GM18861 (cell line): ENCODE data around the gene RXFP1.
A peak's percentile ranks its signal among the peaks of the same experiment; 100 is the strongest.
"Not testable (repeated sequence)": the region's sequence is repeated elsewhere in the genome, so short reads cannot be mapped to it uniquely, and the experiment has no call there.

Experiments
- ATAC-seq: cut with Tn5 transposase; IDR thresholded peaks from one replicate; pipeline ENCODE4 v1.9.1; 2021; ENCODE audit not compliant: unreplicated experiment

RXFP1 gene

DNA sequence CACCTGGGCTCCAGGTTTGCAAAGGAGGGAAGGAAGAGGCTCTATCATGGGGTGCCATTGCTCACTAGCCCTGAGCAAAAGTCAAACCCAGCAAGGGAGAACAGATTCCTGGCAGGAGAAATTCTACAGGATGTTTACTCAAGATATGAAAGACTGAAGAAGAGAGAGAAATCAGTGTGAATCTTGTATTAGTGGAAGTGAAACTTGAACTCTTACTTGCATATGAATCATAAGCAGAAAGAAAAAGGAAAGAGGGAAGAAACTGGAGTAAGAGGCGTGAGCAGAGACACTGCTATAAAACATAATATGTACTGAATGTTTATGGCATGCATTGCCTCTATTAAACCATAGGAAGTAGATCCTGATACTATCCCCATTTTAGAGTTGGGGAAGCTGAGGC, 89.1 kb downstream of the RXFP1 start:
- ATAC-seq, result peak; percentile 84

- no peak for ATAC-seq
Measured at GRCh38 chr4:158613046-158613445, 91.4 kb downstream of the RXFP1 start.

DNA sequence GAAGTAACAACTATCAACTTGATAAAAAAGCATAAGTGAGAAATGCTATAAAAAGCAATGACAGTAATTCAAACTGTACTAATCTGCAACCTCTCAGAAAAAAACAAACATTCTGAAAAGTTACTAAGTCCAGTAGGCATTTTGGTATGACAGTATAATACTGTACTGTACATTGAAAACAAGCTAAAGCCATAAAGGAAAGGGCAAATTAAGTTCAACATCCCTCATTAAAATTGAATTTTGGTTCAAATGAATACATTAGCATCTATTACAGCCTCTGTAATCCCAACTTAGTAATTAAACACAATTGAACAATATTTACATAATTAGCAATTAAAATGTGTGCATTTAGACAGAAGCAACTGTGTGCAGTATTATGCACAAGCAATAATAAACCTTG, 96.3 kb downstream of the RXFP1 start:
- ATAC-seq, result no peak

DNA sequence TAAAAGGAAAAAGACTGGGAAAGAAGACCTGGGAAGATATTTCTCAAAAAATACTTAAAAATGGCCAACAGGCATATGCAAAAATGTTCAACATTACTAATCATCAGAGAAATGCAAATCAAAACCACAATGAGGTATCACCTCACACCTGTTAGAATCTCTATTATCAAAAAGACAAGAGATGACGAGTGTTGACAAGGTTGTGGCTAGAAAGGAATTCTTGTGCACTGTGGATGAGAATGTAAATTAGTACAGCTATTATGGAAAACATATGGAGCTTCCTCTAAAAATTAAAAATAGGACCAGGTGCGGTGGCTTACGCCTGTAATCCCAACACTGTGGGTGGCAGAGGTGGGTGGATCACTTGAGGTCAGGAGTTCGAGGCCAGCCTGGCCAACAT, 100.0 kb downstream of the RXFP1 start:
- ATAC-seq, result no peak

DNA sequence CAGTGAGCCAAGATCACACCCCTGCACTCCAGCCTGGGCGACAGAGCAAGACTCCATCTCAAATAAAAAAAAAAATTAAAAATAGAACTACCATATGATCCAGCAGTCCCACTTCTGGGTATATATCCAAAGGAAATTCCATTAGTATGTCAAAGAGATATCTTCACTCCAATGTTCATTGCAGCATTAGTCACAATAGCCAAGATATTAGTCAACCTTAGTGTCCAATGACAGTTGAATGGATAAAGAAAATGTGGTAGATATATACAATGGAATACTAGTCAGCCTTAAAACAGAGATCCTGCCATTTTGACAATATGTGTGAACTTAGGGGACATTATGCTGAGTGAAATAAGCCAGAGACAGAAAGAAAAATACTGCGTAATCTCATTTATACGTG, 100.6 kb downstream of the RXFP1 start:
- no peak for ATAC-seq

GRCh38 chr4:158624889-158625478, 103.3 kb downstream of the RXFP1 start:
- peak; percentile 96 for ATAC-seq

GRCh38 chr4:158625544-158625943, 103.9 kb downstream of the RXFP1 start:
- ATAC-seq, result no peak

DNA sequence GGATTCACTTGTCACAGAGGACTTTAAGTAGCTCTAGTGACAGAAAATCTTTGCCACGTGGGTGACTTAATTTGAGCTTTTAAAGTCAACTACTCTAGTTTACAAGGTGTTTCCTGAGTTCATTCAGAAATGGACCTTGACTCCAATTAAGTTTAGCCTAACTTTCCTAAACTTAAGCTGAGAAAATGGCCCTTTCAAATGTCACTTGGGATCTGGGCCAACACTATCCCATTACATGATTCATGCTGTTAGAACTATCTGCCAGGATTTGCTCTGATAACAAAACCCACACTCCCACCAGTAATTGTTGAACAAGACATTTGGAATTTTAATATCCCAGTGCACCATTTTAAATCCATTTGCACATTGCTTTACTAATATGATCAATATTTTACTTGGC, 109.2 kb downstream of the RXFP1 start:
- no peak for ATAC-seq

GRCh38 chr4:158636619-158637018, 114.9 kb downstream of the RXFP1 start:
- no peak for ATAC-seq

GRCh38 chr4:158644356-158644755, 122.7 kb downstream of the RXFP1 start:
- no peak for ATAC-seq

DNA sequence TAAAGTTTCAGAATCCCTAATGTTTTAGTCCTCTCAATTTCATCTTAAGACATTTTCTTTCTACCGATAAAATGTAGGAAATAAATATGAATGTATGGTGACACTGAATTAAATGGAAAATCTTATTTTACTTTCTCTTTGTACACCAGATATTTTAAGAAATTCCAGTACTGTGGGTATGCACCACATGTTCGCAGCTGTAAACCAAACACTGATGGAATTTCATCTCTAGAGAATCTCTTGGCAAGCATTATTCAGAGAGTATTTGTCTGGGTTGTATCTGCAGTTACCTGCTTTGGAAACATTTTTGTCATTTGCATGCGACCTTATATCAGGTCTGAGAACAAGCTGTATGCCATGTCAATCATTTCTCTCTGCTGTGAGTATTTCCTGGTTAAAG, 123.1 kb downstream of the RXFP1 start:
- no peak for ATAC-seq

- ATAC-seq, result no peak
Measured at GRCh38 chr4:158649111-158649680, 127.5 kb downstream of the RXFP1 start.

- ATAC-seq, result no peak
Measured at GRCh38 chr4:158652920-158653319, 131.2 kb downstream of the RXFP1 start.

DNA sequence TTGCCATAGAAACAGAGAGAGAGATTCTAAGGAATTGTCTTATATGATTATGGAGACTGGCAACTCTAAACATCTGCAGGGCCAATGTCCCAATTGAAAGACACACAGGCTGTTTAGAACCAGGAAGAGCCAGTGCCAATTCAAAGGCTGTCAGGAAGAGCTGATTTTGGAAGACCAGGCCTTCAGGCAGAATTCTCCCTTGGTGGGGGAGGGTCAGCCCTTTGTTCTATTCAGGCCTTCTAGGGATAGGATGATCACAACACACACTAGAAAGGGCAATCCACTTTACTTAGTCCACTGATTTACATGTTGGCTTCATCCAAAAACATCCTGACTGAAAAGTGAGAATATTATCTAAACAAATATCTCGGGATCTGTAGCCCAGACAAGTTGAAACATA, 134.8 kb downstream of the RXFP1 start:
- ATAC-seq, result no peak

DNA sequence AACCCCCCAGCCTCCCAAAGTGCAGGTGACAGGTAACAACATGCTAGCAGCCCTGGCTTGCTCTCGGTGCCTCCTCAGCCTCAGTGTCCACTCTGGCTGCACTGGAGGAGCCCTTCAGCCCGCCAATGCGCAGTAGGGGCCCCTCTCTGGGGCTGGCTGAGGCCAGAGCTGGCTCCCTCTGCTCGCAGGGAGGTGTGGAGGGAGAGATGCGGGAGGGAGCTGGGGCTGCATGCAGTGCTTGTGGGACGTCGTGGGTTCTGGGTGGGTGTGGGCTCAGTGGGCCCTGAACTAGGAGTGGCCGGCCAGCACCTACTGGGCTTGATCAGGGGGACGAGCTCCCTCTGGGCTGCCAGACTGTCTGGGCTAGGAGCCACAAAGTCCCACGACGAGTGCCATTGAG, 135.6 kb downstream of the RXFP1 start:
- ATAC-seq, result no peak

GRCh38 chr4:158663255-158663654, 141.6 kb downstream of the RXFP1 start:
- ATAC-seq, result not testable (repeated sequence)

GRCh38 chr4:158663707-158664625, 142.3 kb downstream of the RXFP1 start:
- not testable (repeated sequence) for ATAC-seq

GRCh38 chr4:158664806-158665205, 143.1 kb downstream of the RXFP1 start:
- no peak for ATAC-seq

GRCh38 chr4:158666892-158667291, 145.2 kb downstream of the RXFP1 start:
- ATAC-seq, result no peak

DNA sequence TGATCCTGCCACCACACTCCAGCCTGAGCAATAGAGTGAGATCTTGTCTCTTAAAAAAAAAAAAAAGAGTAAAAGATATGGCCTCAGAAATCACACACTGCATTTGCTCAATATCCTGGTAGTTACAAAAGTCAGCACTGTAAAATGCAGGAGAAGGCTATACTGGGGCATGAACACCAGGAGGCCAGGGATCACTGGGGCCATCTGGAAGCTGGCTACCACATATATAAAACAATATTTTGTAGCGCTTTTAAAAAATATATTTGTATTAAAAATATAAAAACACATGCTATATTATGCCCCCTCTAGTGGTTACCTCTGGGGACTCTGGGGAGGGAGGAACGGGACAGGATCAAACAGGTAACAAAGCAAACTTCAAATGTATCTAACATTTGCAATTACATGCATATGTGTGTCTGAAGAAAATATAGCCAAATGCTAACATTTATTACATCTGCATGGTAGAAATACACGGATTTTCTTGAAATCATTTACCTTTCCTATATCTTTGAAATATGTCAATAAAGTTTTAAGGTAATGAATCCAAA, 146.0 kb downstream of the RXFP1 start:
- no peak for ATAC-seq

GRCh38 chr4:158669310-158669709, 147.6 kb downstream of the RXFP1 start:
- no peak for ATAC-seq
